A549 (cell line): ENCODE results near the gene PCDH10.

Source experiments
- CTCF ChIP-seq: fragments of >200 bp; sonication (Bioruptor Twin); formaldehyde crosslinking; IDR thresholded peaks from 3 replicates; pipeline ENCODE4 v1.5.1; 2016
- POLR2A ChIP-seq: IDR thresholded peaks from 2 replicates; pipeline ENCODE4 v1.6.1; 2012; ENCODE audit warnings: mild to moderate bottlenecking, low read length

GRCh38 chr4:133186210-133186609 lies 37.1 kb downstream of the PCDH10 start:
- TF ChIP-seq POLR2A: no peak
- no peak for TF ChIP-seq CTCF
